HepG2 (cell line): ENCODE results near the gene SORBS2. TPM values are rescaled to one million over a fixed set of nuclear protein-coding genes. Genes with fewer than 3 reads are reported as not detected.

Source experiments
- ATAC-seq: fragments of 200-7000 bp; cut with Tn5 transposase; 3 replicates; pipeline ENCODE4 v1.9.1; 2020; ENCODE audit warnings: mild to moderate bottlenecking, moderate library complexity
- BruUV-seq: library from RNA; stranded (reverse); fragments of 400-500 nt; replicated peaks from 2 replicates; lab custom pipeline; 2021; lab: Mats Ljungman, UMichigan
- CTCF ChIA-PET: fragments of 300-600 bp; formaldehyde crosslinking; extraction: SDS; loops from one replicate; lab custom pipeline; 2021; ENCODE audit warnings: low total read pairs, inconsistent platforms, low intra/inter-chr PET ratio; lab: Yijun Ruan, JAX
- POLR2A ChIA-PET: fragments of 350-600 bp; sonication (Branson Sonifier 250); formaldehyde crosslinking; loops from one replicate; lab custom pipeline; 2020; ENCODE audit warnings: antibody characterized with exemption, inconsistent platforms; lab: Yijun Ruan, JAX
- DNase-seq: peaks from one replicate; pipeline ENCODE4 v3.0.0-alpha.2; 2015; ENCODE audit warnings: low spot score
- FAIRE-seq: peaks from 3 replicates; lab custom pipeline; 2011; peaks lifted over from hg19 to GRCh38; lab: Jason Lieb, UNC
- H2AFZ ChIP-seq: one replicate; pipeline ENCODE4 v1.6.1; 2011; ENCODE audit warnings: low read length, inconsistent platforms
- H3K27ac ChIP-seq: fragments of 300-600 bp; 3 replicates; pipeline ENCODE4 v1.8.0; 2011; ENCODE audit warnings: mixed run types, mild to moderate bottlenecking, mixed read lengths, low read length, inconsistent platforms; ENCODE audit not compliant: insufficient read depth; ENCODE audit errors: extremely low read length
- H3K27me3 ChIP-seq, 2 experiments: fragments of 200-600 bp in 1 of 2; 2 replicates in 1 of 2; 3 replicates in 1 of 2; pipeline versions ENCODE4 v1.6.0 to v1.8.0; 2011; ENCODE audit warnings: low read length in 2 of 2, mild to moderate bottlenecking in 2 of 2, moderate library complexity in 2 of 2, inconsistent platforms in 1 of 2; ENCODE audit not compliant: insufficient read depth in 2 of 2, control insufficient read depth in 1 of 2
- H3K36me3 ChIP-seq, 2 experiments: fragments of 200-600 bp in 1 of 2; replicated peaks in 1 of 2; 2 replicates in 1 of 2; 3 replicates in 1 of 2; pipeline versions ENCODE4 v1.5.1 to v1.8.0; 2011; ENCODE audit warnings: low read length in 2 of 2, inconsistent platforms in 1 of 2; ENCODE audit not compliant: insufficient read depth in 2 of 2, control insufficient read depth in 1 of 2
- H3K4me1 ChIP-seq: 2 replicates; pipeline ENCODE4 v1.5.1; 2012; ENCODE audit warnings: low read length, inconsistent platforms; ENCODE audit not compliant: insufficient read depth
- H3K4me2 ChIP-seq: 2 replicates; pipeline ENCODE4 v1.6.0; 2011; ENCODE audit warnings: low read depth, low read length, inconsistent platforms
- H3K4me3 ChIP-seq, 3 experiments: fragments of 200-600 bp in 1 of 3; sonication (generic), shearing (Covaris generic) in 1 of 3; replicated peaks in 1 of 3; 2 replicates each; pipeline ENCODE4 v1.5.1; 2011 to 2016; ENCODE audit warnings: low read length in 3 of 3, inconsistent platforms in 2 of 3, low read depth in 2 of 3, mild to moderate bottlenecking in 2 of 3, control low read depth in 1 of 3, mixed read lengths in 1 of 3; ENCODE audit not compliant: insufficient read depth in 1 of 3
- H3K79me2 ChIP-seq: one replicate; pipeline ENCODE4 v1.6.1; 2011; ENCODE audit warnings: low read length, inconsistent platforms; ENCODE audit not compliant: insufficient read depth
- H3K9ac ChIP-seq: 2 replicates; pipeline ENCODE4 v1.6.0; 2011; ENCODE audit warnings: mild to moderate bottlenecking, low read depth, low read length, inconsistent platforms; ENCODE audit not compliant: insufficient read depth
- H3K9me3 ChIP-seq: 2 replicates; pipeline ENCODE4 v1.5.1; 2012; ENCODE audit warnings: mild to moderate bottlenecking, low read length
- H4K20me1 ChIP-seq: 2 replicates; pipeline ENCODE4 v1.6.0; 2011; ENCODE audit warnings: inconsistent platforms, mild to moderate bottlenecking, low read length, moderate library complexity; ENCODE audit not compliant: insufficient read depth
- DDIT3 ChIP-seq: sonication (generic); formaldehyde crosslinking; IDR thresholded peaks from 2 replicates; pipeline ENCODE4 v1.4.0; 2020; ENCODE audit warnings: mild to moderate bottlenecking, missing genetic modification reagents
- HOXD1 ChIP-seq: sonication (generic); formaldehyde crosslinking; IDR thresholded peaks from 2 replicates; pipeline ENCODE4 v1.5.0; 2020; ENCODE audit warnings: missing genetic modification reagents
- NR2C2 ChIP-seq: sonication (generic); formaldehyde crosslinking; IDR thresholded peaks from 2 replicates; pipeline ENCODE4 v1.4.0; 2020; ENCODE audit warnings: missing genetic modification reagents, mild to moderate bottlenecking, moderate library complexity, borderline replicate concordance
- SMAD3 ChIP-seq: sonication (generic); formaldehyde crosslinking; IDR thresholded peaks from 2 replicates; pipeline ENCODE4 v1.4.0; 2020; ENCODE audit warnings: missing genetic modification reagents
- SOX13 ChIP-seq, 3 experiments: fragments of 450-650 bp in 1 of 3; sonication (generic) in 1 of 3; formaldehyde crosslinking in 1 of 3; IDR thresholded peaks in 2 of 3; conservative IDR thresholded peaks in 1 of 3; 2 replicates each; pipeline versions ENCODE4 v1.5.0 to v1.6.1; 2016 to 2020; ENCODE audit warnings: antibody characterized with exemption in 1 of 3, mild to moderate bottlenecking in 1 of 3, missing compliant biosample characterization in 1 of 3, missing genetic modification reagents in 1 of 3, moderate library complexity in 1 of 3
- TBX2 ChIP-seq: sonication (generic); formaldehyde crosslinking; IDR thresholded peaks from 2 replicates; pipeline ENCODE4 v1.5.0; 2020; ENCODE audit warnings: missing genetic modification reagents, mild to moderate bottlenecking, borderline replicate concordance
- ZBTB14 ChIP-seq: sonication (generic); formaldehyde crosslinking; IDR thresholded peaks from 2 replicates; pipeline ENCODE4 v1.4.0; 2020; ENCODE audit warnings: missing genetic modification reagents
- ZNF121 ChIP-seq: sonication (generic); formaldehyde crosslinking; IDR thresholded peaks from 2 replicates; pipeline ENCODE4 v1.5.0; 2020; ENCODE audit warnings: mild to moderate bottlenecking, missing genetic modification reagents
- ZNF652 ChIP-seq: IDR thresholded peaks from 2 replicates; pipeline ENCODE4 v1.6.1; 2016; ENCODE audit warnings: low read depth, borderline replicate concordance
- ZSCAN9 ChIP-seq: IDR thresholded peaks from 2 replicates; pipeline ENCODE4 v1.6.1; 2016; ENCODE audit warnings: borderline replicate concordance
- WGBS: methylation state at CpG from one replicate; pipeline ENCODE4 v1.1.6; 2017; ENCODE audit warnings: low lambda C conversion rate; 5-methylcytosine and 5-hydroxymethylcytosine counted together
- in situ Hi-C: cut with HindIII; loops from 2 replicates; pipeline ENCODE4 v1.10.0; 2017; ENCODE audit warnings: low pct_unique_long_range_greater_than_20kb; ENCODE audit not compliant: extremely low pct_ligation_motif_present
- intact Hi-C: fragments of 100-400 bp; cut with micrococcal nuclease; formaldehyde crosslinking; loops from one replicate; pipeline ENCODE4 v1.10.0; 2022; ENCODE audit not compliant: unreplicated experiment
- polyA plus RNA-seq, 8 experiments: library from polyadenylated mRNA; depleted of rRNA in 3 of 8; stranded (reverse) in 7 of 8; unstranded in 1 of 8; fragments of >200 nt; fragmentation: Illumina TruSeq in 4 of 8; extraction: Trizol in 4 of 8; gene quantifications; 2 replicates each; pipeline versions ENCODE4 v1.2.1 to v1.2.3, GENCODE V29; 2011 to 2016; ENCODE audit warnings: low read depth in 4 of 8, missing spikeins in 1 of 8, mixed read lengths in 1 of 8; ENCODE audit not compliant: insufficient read depth in 1 of 8
- total RNA-seq, 5 experiments: library from RNA; depleted of rRNA; stranded (reverse); fragments of >200 nt; fragmentation: Illumina TruSeq; extraction: Trizol; gene quantifications; 2 replicates each; pipeline ENCODE4 v1.2.3, GENCODE V29; 2016; ENCODE audit warnings: low read depth in 1 of 5
- TF ChIP-seq, protein P1 (sequence below): sonication (generic); formaldehyde crosslinking; IDR thresholded peaks from 2 replicates; pipeline ENCODE4 v1.4.0; 2020; ENCODE audit warnings: missing genetic modification reagents

The SORBS2 gene
- total and polyA plus RNA-seq, 2 of the 13 experiments (the other 11 are each of a cell fraction or from before 2014, with no cell fraction given), result 25.0 to 80.5 TPM

DNA sequence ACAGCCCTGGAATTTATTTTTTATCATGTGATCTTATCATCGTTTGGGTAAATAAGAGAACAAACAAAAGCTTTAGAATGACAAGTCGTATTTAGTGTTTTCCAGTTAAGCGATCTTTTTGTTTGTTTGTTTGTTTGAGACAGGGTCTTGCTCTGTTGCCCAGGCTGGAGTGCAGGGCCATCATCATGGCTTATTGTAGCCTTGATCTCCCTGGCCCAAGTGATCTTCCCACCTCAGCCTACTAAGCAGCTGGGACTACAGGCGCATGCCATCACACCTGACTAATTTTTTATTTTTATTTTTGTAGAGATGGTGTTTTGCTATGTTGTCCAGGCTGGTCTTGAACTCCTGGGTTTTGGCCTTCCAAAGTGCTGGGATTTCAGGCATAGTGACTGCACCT is 219.6 kb downstream of the SORBS2 start:
- intact Hi-C loops (loop anchor here (5.0 kb wide), 1 partner anchor 55 kb away; the partner anchor contains the start of gene PDLIM3), in situ Hi-C loops (loop anchor here (5.0 to 10.0 kb wide), 2 partner anchors 78 to 115 kb away; no protein-coding TSS in a partner anchor)
- Histone ChIP-seq H3K4me3 (no peak overlapping the region), H3K79me2 (no peaks in the 10 kb centered on the region), H3K27me3 (no peaks in the 10 kb centered on the region), H3K36me3 (peaks cover 0 to 8% of the 10 kb centered on the region in 2 experiments; a peak in 1 of 5 replicates), H3K4me1 (peaks cover 18% of the 10 kb centered on the region), H2AFZ (no peak overlapping the region), H3K4me2 (no peak overlapping the region), H3K27ac (peak overlapping the region; percentile 51), H3K9ac (no peak overlapping the region), H3K9me3 (no peaks in the 10 kb centered on the region), H4K20me1 (no peaks in the 10 kb centered on the region)
- TF ChIP-seq ZNF121 (CRISPR knock-in tag) (peak; percentile 76), DDIT3 (CRISPR knock-in tag) (no peak)
- no TSS peak for BruUV-seq
- WGBS, result 78% methylated on average over 4 of the region's 4 CpGs
- ATAC-seq, result no peak
- DNase-seq, result no peak
- no peak for FAIRE-seq
- ChIA-PET POLR2A (no interaction called here), CTCF (no interaction called here)

- H3K4me3 ChIP-seq, result no peak overlapping the region
- ChIA-PET POLR2A (no interaction called here), CTCF (no interaction called here)
- ATAC-seq, result peak; percentile 86
- H3K79me2 ChIP-seq, result no peaks in the 10 kb centered on the region
- in situ Hi-C loops, result loop anchor here (5.0 to 10.0 kb wide), 2 partner anchors 77 to 114 kb away; no protein-coding TSS in a partner anchor
- peaks cover 2 to 15% of the 10 kb centered on the region in 2 experiments; a peak in 3 of 5 replicates for H3K36me3 ChIP-seq
- peaks cover 18% of the 10 kb centered on the region for H3K4me1 ChIP-seq
- 5% methylated on average over 4 of the region's 4 CpGs for WGBS
- H4K20me1 ChIP-seq, result no peaks in the 10 kb centered on the region
- H3K9me3 ChIP-seq, result no peaks in the 10 kb centered on the region
- peak overlapping the region; percentile 43 for H3K4me2 ChIP-seq
- peak; percentile 75 for DNase-seq
- FAIRE-seq, result peak; percentile 67
- no peaks in the 10 kb centered on the region for H3K27me3 ChIP-seq
- H2AFZ ChIP-seq, result no peak overlapping the region
- intact Hi-C loops, result loop anchor here (5.0 kb wide), 1 partner anchor 54 kb away; the partner anchor contains the start of gene PDLIM3
- H3K27ac ChIP-seq, result peak overlapping the region; percentile 51
- BruUV-seq, result no TSS peak
- H3K9ac ChIP-seq, result peak overlapping the region; percentile 5; the same call in 1 of the 2 replicates
- TF ChIP-seq HOXD1 (CRISPR knock-in tag), result no peak
- no peak for TF ChIP-seq NR2C2 (CRISPR knock-in tag)
- TF ChIP-seq ZNF652 (CRISPR knock-in tag), result no peak
- TF ChIP-seq TBX2 (CRISPR knock-in tag), result peak; percentile 38; the same call in 1 of the 2 replicates
- TF ChIP-seq SMAD3, result peak; percentile 38; the same call in 1 of the 2 replicates
- TF ChIP-seq, protein P1, sequence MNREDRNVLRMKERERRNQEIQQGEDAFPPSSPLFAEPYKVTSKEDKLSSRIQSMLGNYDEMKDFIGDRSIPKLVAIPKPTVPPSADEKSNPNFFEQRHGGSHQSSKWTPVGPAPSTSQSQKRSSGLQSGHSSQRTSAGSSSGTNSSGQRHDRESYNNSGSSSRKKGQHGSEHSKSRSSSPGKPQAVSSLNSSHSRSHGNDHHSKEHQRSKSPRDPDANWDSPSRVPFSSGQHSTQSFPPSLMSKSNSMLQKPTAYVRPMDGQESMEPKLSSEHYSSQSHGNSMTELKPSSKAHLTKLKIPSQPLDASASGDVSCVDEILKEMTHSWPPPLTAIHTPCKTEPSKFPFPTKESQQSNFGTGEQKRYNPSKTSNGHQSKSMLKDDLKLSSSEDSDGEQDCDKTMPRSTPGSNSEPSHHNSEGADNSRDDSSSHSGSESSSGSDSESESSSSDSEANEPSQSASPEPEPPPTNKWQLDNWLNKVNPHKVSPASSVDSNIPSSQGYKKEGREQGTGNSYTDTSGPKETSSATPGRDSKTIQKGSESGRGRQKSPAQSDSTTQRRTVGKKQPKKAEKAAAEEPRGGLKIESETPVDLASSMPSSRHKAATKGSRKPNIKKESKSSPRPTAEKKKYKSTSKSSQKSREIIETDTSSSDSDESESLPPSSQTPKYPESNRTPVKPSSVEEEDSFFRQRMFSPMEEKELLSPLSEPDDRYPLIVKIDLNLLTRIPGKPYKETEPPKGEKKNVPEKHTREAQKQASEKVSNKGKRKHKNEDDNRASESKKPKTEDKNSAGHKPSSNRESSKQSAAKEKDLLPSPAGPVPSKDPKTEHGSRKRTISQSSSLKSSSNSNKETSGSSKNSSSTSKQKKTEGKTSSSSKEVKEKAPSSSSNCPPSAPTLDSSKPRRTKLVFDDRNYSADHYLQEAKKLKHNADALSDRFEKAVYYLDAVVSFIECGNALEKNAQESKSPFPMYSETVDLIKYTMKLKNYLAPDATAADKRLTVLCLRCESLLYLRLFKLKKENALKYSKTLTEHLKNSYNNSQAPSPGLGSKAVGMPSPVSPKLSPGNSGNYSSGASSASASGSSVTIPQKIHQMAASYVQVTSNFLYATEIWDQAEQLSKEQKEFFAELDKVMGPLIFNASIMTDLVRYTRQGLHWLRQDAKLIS (CRISPR knock-in tag), result no peak
- TF ChIP-seq SOX13 (IDR thresholded peaks at IDR 0.05), result no peak
- peak in 1 of 2 experiments; percentile 82; a peak in 2 of 4 replicates for TF ChIP-seq SOX13 (CRISPR knock-in tag; conservative IDR thresholded peaks at IDR 0.05 in 1 of 2, IDR thresholded peaks at IDR 0.05 in 1 of 2)
- 0 out of 2 replicates have a peak, but pooled peaks have one; percentile 32 for TF ChIP-seq ZSCAN9 (CRISPR knock-in tag)
- no peak for TF ChIP-seq ZBTB14 (CRISPR knock-in tag)
Measured at GRCh38 chr4:185591679-185592141, 220.3 kb downstream of the SORBS2 start.
